Mammary epithelial cell (primary cell): Measurements from ENCODE around the gene NUF2.

Experiments used
- CTCF ChIP-seq, 2 donors: IDR thresholded peaks in 1 of 2; conservative IDR thresholded peaks in 1 of 2; 2 replicates each; pipeline ENCODE4 v1.5.1; 2011 to 2012; ENCODE audit warnings: inconsistent platforms in 2 of 2, low read length in 2 of 2, mild to moderate bottlenecking in 2 of 2, control low read depth in 1 of 2, low read depth in 1 of 2; ENCODE audit not compliant: insufficient read depth in 1 of 2; ENCODE audit errors: extremely low read depth in 1 of 2
- EZH2 ChIP-seq: IDR thresholded peaks from 2 replicates; pipeline ENCODE4 v1.6.1; 2012; ENCODE audit warnings: low read length, inconsistent platforms, borderline replicate concordance

GRCh38 chr1:163305441-163305840, 16.3 kb upstream of the NUF2 start:
- TF ChIP-seq CTCF (conservative IDR thresholded peaks at IDR 0.05 in 1 of 2, IDR thresholded peaks at IDR 0.05 in 1 of 2; ENCODE audit: extremely low read depth in 1 of 2, insufficient read depth in 1 of 2, low read depth in 1 of 2, low read length in 2 of 2) (no peak), EZH2 (no peak)
